ENCODE results near the gene ITSN2.

The ITSN2 gene

GRCh38 chr2:24392542-24393059 is 32.3 kb upstream of the ITSN2 start:
- Histone ChIP-seq H3K4me1 (ENCODE audit: control insufficient read depth, low read depth, low read length) (no peaks in the 10 kb centered on the region), H3K18ac (ENCODE audit: low read length) (no peak overlapping the region), H3K79me2 (ENCODE audit: control insufficient read depth, insufficient read depth, low read length) (no peaks in the 10 kb centered on the region), H3K27me3 (ENCODE audit: insufficient read depth, low read length, poor library complexity) (no peaks in the 10 kb centered on the region), H2BK15ac (replicated peaks; ENCODE audit: low read depth) (no peak overlapping the region), H3K9ac (ENCODE audit: low read length) (no peak overlapping the region), H3K4me3 (ENCODE audit: low read length) (no peak overlapping the region), H2BK5ac (ENCODE audit: low read length) (no peak overlapping the region), H3K36me3 (ENCODE audit: control insufficient read depth, insufficient read depth, low read length) (no peaks in the 10 kb centered on the region), H4K5ac (ENCODE audit: low read length) (no peak overlapping the region), H2AK5ac (ENCODE audit: low read length) (no peak overlapping the region), H3K56ac (ENCODE audit: low read length) (no peak overlapping the region), H4K8ac (ENCODE audit: low read depth, low read length) (no peak overlapping the region), H3K27ac (ENCODE audit: low read depth, low read length) (no peak overlapping the region), H3K4ac (ENCODE audit: low read depth, low read length) (no peak overlapping the region), H3K23ac (ENCODE audit: low read length) (no peak overlapping the region), H3K79me1 (ENCODE audit: low read length) (no peaks in the 10 kb centered on the region), H2BK120ac (ENCODE audit: low read depth, low read length) (no peak overlapping the region), H3K4me2 (ENCODE audit: low read length) (no peak overlapping the region)
- no CpG with 5 or more reads among the region's 5 CpGs for WGBS (ENCODE audit: extremely low coverage, insufficient coverage, low lambda C conversion rate)
- DNase-seq: no peak

- Histone ChIP-seq H2BK120ac (ENCODE audit: low read depth, low read length) (no peak overlapping the region), H3K4me1 (ENCODE audit: control insufficient read depth, low read depth, low read length) (no peaks in the 10 kb centered on the region), H3K18ac (ENCODE audit: low read length) (no peak overlapping the region), H3K27ac (ENCODE audit: low read depth, low read length) (no peak overlapping the region), H3K4me3 (ENCODE audit: low read length) (no peak overlapping the region), H3K79me1 (ENCODE audit: low read length) (no peaks in the 10 kb centered on the region), H3K4me2 (ENCODE audit: low read length) (no peak overlapping the region), H3K9ac (ENCODE audit: low read length) (no peak overlapping the region), H2BK15ac (replicated peaks; ENCODE audit: low read depth) (no peak overlapping the region), H4K8ac (ENCODE audit: low read depth, low read length) (no peak overlapping the region), H2AK5ac (ENCODE audit: low read length) (no peak overlapping the region), H3K4ac (ENCODE audit: low read depth, low read length) (no peak overlapping the region), H3K27me3 (ENCODE audit: insufficient read depth, low read length, poor library complexity) (no peaks in the 10 kb centered on the region), H4K5ac (ENCODE audit: low read length) (no peak overlapping the region), H2BK5ac (ENCODE audit: low read length) (no peak overlapping the region), H3K36me3 (ENCODE audit: control insufficient read depth, insufficient read depth, low read length) (no peaks in the 10 kb centered on the region), H3K56ac (ENCODE audit: low read length) (no peak overlapping the region), H3K23ac (ENCODE audit: low read length) (no peak overlapping the region), H3K79me2 (ENCODE audit: control insufficient read depth, insufficient read depth, low read length) (no peaks in the 10 kb centered on the region)
- no peak for DNase-seq
- WGBS (ENCODE audit: extremely low coverage, insufficient coverage, low lambda C conversion rate): no CpG with 5 or more reads among the region's 2 CpGs
These were observed 25.0 kb upstream of the ITSN2 start for GRCh38 chr2:24385366-24385765.

GRCh38 chr2:24382363-24383073 is 22.2 kb upstream of the ITSN2 start:
- no peak overlapping the region for H2BK120ac ChIP-seq (ENCODE audit: low read depth, low read length)
- peak; percentile 88 for DNase-seq
- no peaks in the 10 kb centered on the region for H3K27me3 ChIP-seq (ENCODE audit: insufficient read depth, low read length, poor library complexity)
- H2AK5ac ChIP-seq (ENCODE audit: low read length): no peak overlapping the region
- H3K4ac ChIP-seq (ENCODE audit: low read depth, low read length): no peak overlapping the region
- H4K8ac ChIP-seq (ENCODE audit: low read depth, low read length): no peak overlapping the region
- H4K5ac ChIP-seq (ENCODE audit: low read length): no peak overlapping the region
- H2BK5ac ChIP-seq (ENCODE audit: low read length): no peak overlapping the region
- no peaks in the 10 kb centered on the region for H3K79me1 ChIP-seq (ENCODE audit: low read length)
- no peak overlapping the region for H3K18ac ChIP-seq (ENCODE audit: low read length)
- H3K56ac ChIP-seq (ENCODE audit: low read length): no peak overlapping the region
- no peaks in the 10 kb centered on the region for H3K79me2 ChIP-seq (ENCODE audit: control insufficient read depth, insufficient read depth, low read length)
- no peak overlapping the region for H3K4me3 ChIP-seq (ENCODE audit: low read length)
- no peaks in the 10 kb centered on the region for H3K36me3 ChIP-seq (ENCODE audit: control insufficient read depth, insufficient read depth, low read length)
- H3K27ac ChIP-seq (ENCODE audit: low read depth, low read length): no peak overlapping the region
- no peak overlapping the region for H3K9ac ChIP-seq (ENCODE audit: low read length)
- no CpG with 5 or more reads among the region's 10 CpGs for WGBS (ENCODE audit: extremely low coverage, insufficient coverage, low lambda C conversion rate)
- H3K4me2 ChIP-seq (ENCODE audit: low read length): no peak overlapping the region
- H3K23ac ChIP-seq (ENCODE audit: low read length): no peak overlapping the region
- no peaks in the 10 kb centered on the region for H3K4me1 ChIP-seq (ENCODE audit: control insufficient read depth, low read depth, low read length)
- no peak overlapping the region for H2BK15ac ChIP-seq (replicated peaks; ENCODE audit: low read depth)

- Histone ChIP-seq H3K4me2 (ENCODE audit: low read length) (no peak overlapping the region), H3K9ac (ENCODE audit: low read length) (no peak overlapping the region), H3K18ac (ENCODE audit: low read length) (no peak overlapping the region), H2BK15ac (replicated peaks; ENCODE audit: low read depth) (no peak overlapping the region), H4K8ac (ENCODE audit: low read depth, low read length) (no peak overlapping the region), H3K4me3 (ENCODE audit: low read length) (no peak overlapping the region), H3K23ac (ENCODE audit: low read length) (no peak overlapping the region), H3K4ac (ENCODE audit: low read depth, low read length) (no peak overlapping the region), H2BK120ac (ENCODE audit: low read depth, low read length) (no peak overlapping the region), H3K4me1 (ENCODE audit: control insufficient read depth, low read depth, low read length) (no peaks in the 10 kb centered on the region), H3K36me3 (ENCODE audit: control insufficient read depth, insufficient read depth, low read length) (no peaks in the 10 kb centered on the region), H2AK5ac (ENCODE audit: low read length) (no peak overlapping the region), H3K27ac (ENCODE audit: low read depth, low read length) (no peak overlapping the region), H3K79me2 (ENCODE audit: control insufficient read depth, insufficient read depth, low read length) (no peaks in the 10 kb centered on the region), H3K56ac (ENCODE audit: low read length) (peak overlapping the region; percentile 34), H2BK5ac (ENCODE audit: low read length) (no peak overlapping the region), H4K5ac (ENCODE audit: low read length) (no peak overlapping the region), H3K79me1 (ENCODE audit: low read length) (no peaks in the 10 kb centered on the region), H3K27me3 (ENCODE audit: insufficient read depth, low read length, poor library complexity) (no peaks in the 10 kb centered on the region)
- no CpG with 5 or more reads among the region's 2 CpGs for WGBS (ENCODE audit: extremely low coverage, insufficient coverage, low lambda C conversion rate)
- peak; percentile 72 for DNase-seq
These were observed 20.5 kb upstream of the ITSN2 start for GRCh38 chr2:24380820-24381219.

- Histone ChIP-seq H3K4me1 (ENCODE audit: control insufficient read depth, low read depth, low read length) (no peaks in the 10 kb centered on the region), H3K18ac (ENCODE audit: low read length) (no peak overlapping the region), H2BK15ac (replicated peaks; ENCODE audit: low read depth) (no peak overlapping the region)
These were observed 15.2 kb upstream of the ITSN2 start for GRCh38 chr2:24375349-24376087.

More at GRCh38 chr2:24375349-24376087, 15.2 kb upstream of the ITSN2 start:
- no peaks in the 10 kb centered on the region for H3K79me2 ChIP-seq (ENCODE audit: control insufficient read depth, insufficient read depth, low read length)
- no peak overlapping the region for H3K9ac ChIP-seq (ENCODE audit: low read length)
- H4K8ac ChIP-seq (ENCODE audit: low read depth, low read length): no peak overlapping the region
- H3K36me3 ChIP-seq (ENCODE audit: control insufficient read depth, insufficient read depth, low read length): no peaks in the 10 kb centered on the region
- WGBS (ENCODE audit: extremely low coverage, insufficient coverage, low lambda C conversion rate): no CpG with 5 or more reads among the region's 8 CpGs
- no peak overlapping the region for H3K4me3 ChIP-seq (ENCODE audit: low read length)
- H3K79me1 ChIP-seq (ENCODE audit: low read length): no peaks in the 10 kb centered on the region
- no peaks in the 10 kb centered on the region for H3K27me3 ChIP-seq (ENCODE audit: insufficient read depth, low read length, poor library complexity)
- H3K56ac ChIP-seq (ENCODE audit: low read length): no peak overlapping the region
- no peak overlapping the region for H3K4ac ChIP-seq (ENCODE audit: low read depth, low read length)
- H3K23ac ChIP-seq (ENCODE audit: low read length): no peak overlapping the region
- no peak overlapping the region for H2BK5ac ChIP-seq (ENCODE audit: low read length)
- no peak overlapping the region for H2BK120ac ChIP-seq (ENCODE audit: low read depth, low read length)
- DNase-seq: no peak
- H3K4me2 ChIP-seq (ENCODE audit: low read length): no peak overlapping the region
- no peak overlapping the region for H3K27ac ChIP-seq (ENCODE audit: low read depth, low read length)
- no peak overlapping the region for H2AK5ac ChIP-seq (ENCODE audit: low read length)
- H4K5ac ChIP-seq (ENCODE audit: low read length): no peak overlapping the region

All from mesendoderm (in vitro differentiated cells).